ENCODE data around the gene EVI5L.

GRCh38 chr19:7790416-7790815 is 39.6 kb upstream of the EVI5L start:
- TF ChIP-seq CTCF (IDR thresholded peaks at IDR 0.05), result no peak
- no peak for TF ChIP-seq POLR2A (IDR thresholded peaks at IDR 0.05)
